ENCODE results near the gene FAF1. TPM values are rescaled to one million over a fixed set of nuclear protein-coding genes. Genes with fewer than 3 reads are reported as not detected.
A peak's percentile ranks its signal among the peaks of the same experiment; 100 is the strongest.

Gene FAF1
- total and polyA plus RNA-seq, 9 of the 15 experiments (the other 6 are each of a cell fraction or from before 2014, with no cell fraction given): 48.7 to 225 (median 118) TPM

DNA sequence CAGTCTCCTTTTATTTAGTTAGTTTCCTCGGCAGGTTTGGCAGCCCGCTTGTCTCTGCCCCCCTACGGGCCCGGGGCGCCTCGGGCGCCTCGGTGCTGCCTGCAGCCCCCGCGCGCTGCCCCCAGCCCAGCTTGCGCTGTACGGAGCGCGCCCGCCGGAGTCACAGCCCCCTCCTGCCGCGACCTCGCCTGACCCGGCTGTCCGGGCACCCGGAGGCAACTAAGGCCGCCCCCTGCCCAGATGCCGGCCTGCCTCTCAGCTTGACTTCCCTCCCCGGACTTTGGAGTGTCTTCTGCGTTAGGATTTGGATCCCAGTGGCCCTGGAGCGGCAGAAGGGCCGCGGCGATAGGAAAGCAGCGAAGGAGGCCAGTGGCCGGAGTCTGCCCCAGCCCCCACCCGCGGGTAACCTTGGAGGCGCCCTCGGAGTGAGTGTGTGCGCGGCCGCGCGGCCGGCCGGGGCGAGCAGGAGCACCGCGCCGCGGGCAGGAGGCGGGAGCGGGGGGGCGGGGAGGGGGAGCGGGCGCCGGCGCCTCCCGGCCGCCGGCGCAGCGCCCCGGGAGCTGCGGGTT, 17.6 kb upstream of the FAF1 start (continued):
- TF ChIP-seq, protein P1, sequence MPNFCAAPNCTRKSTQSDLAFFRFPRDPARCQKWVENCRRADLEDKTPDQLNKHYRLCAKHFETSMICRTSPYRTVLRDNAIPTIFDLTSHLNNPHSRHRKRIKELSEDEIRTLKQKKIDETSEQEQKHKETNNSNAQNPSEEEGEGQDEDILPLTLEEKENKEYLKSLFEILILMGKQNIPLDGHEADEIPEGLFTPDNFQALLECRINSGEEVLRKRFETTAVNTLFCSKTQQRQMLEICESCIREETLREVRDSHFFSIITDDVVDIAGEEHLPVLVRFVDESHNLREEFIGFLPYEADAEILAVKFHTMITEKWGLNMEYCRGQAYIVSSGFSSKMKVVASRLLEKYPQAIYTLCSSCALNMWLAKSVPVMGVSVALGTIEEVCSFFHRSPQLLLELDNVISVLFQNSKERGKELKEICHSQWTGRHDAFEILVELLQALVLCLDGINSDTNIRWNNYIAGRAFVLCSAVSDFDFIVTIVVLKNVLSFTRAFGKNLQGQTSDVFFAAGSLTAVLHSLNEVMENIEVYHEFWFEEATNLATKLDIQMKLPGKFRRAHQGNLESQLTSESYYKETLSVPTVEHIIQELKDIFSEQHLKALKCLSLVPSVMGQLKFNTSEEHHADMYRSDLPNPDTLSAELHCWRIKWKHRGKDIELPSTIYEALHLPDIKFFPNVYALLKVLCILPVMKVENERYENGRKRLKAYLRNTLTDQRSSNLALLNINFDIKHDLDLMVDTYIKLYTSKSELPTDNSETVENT (CRISPR knock-in tag; IDR thresholded peaks at IDR 0.05): no peak
- TF ChIP-seq ZNF785 (CRISPR knock-in tag; IDR thresholded peaks at IDR 0.05) (no peak), E2F3 (CRISPR knock-in tag; IDR thresholded peaks at IDR 0.05) (0 out of 2 replicates have a peak, but pooled peaks have one; percentile 29), CBX1 (IDR thresholded peaks at IDR 0.05; ENCODE audit: low read depth) (peak; percentile 80; the same call in 1 of the 2 replicates), CC2D1A (IDR thresholded peaks at IDR 0.05) (no peak; the same call in 1 of the 2 replicates), POLR2AphosphoS2 (IDR thresholded peaks at IDR 0.05; ENCODE audit: low read length) (no peak), SRF (CRISPR knock-in tag; IDR thresholded peaks at IDR 0.05) (no peak), RBM22 (IDR thresholded peaks at IDR 0.05; ENCODE audit: low read depth, low read length, poor library complexity, severe bottlenecking) (peak; percentile 89), CBX8 (IDR thresholded peaks at IDR 0.05; ENCODE audit: borderline replicate concordance, extremely low read depth, low read depth, low read length, poor library complexity, severe bottlenecking) (no peak), ZNF311 (CRISPR knock-in tag; IDR thresholded peaks at IDR 0.05) (no peak), DEAF1 (CRISPR knock-in tag; IDR thresholded peaks at IDR 0.05) (no peak), XRCC4 (IDR thresholded peaks at IDR 0.05; ENCODE audit: extremely low read depth, insufficient read depth, insufficient read length) (no peak), ELF1 (tag; IDR thresholded peaks at IDR 0.05) (no peak; the same call in 1 of the 2 replicates), RFX7 (CRISPR knock-in tag; IDR thresholded peaks at IDR 0.05) (no peak), FOXA3 (CRISPR knock-in tag; conservative IDR thresholded peaks at IDR 0.05 in 1 of 2, IDR thresholded peaks at IDR 0.05 in 1 of 2) (no peak), RBM34 (IDR thresholded peaks at IDR 0.05; ENCODE audit: borderline replicate concordance, insufficient read depth, low read length) (0 out of 2 replicates have a peak, but pooled peaks have one; percentile 33)
- TF ChIP-seq, protein P2, sequence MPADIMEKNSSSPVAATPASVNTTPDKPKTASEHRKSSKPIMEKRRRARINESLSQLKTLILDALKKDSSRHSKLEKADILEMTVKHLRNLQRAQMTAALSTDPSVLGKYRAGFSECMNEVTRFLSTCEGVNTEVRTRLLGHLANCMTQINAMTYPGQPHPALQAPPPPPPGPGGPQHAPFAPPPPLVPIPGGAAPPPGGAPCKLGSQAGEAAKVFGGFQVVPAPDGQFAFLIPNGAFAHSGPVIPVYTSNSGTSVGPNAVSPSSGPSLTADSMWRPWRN (IDR thresholded peaks at IDR 0.05; ENCODE audit: low read depth): no peak
- TF ChIP-seq, protein P3, sequence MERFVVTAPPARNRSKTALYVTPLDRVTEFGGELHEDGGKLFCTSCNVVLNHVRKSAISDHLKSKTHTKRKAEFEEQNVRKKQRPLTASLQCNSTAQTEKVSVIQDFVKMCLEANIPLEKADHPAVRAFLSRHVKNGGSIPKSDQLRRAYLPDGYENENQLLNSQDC (CRISPR knock-in tag; IDR thresholded peaks at IDR 0.05): no peak
- TF ChIP-seq, protein P4, sequence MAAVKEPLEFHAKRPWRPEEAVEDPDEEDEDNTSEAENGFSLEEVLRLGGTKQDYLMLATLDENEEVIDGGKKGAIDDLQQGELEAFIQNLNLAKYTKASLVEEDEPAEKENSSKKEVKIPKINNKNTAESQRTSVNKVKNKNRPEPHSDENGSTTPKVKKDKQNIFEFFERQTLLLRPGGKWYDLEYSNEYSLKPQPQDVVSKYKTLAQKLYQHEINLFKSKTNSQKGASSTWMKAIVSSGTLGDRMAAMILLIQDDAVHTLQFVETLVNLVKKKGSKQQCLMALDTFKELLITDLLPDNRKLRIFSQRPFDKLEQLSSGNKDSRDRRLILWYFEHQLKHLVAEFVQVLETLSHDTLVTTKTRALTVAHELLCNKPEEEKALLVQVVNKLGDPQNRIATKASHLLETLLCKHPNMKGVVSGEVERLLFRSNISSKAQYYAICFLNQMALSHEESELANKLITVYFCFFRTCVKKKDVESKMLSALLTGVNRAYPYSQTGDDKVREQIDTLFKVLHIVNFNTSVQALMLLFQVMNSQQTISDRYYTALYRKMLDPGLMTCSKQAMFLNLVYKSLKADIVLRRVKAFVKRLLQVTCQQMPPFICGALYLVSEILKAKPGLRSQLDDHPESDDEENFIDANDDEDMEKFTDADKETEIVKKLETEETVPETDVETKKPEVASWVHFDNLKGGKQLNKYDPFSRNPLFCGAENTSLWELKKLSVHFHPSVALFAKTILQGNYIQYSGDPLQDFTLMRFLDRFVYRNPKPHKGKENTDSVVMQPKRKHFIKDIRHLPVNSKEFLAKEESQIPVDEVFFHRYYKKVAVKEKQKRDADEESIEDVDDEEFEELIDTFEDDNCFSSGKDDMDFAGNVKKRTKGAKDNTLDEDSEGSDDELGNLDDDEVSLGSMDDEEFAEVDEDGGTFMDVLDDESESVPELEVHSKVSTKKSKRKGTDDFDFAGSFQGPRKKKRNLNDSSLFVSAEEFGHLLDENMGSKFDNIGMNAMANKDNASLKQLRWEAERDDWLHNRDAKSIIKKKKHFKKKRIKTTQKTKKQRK (IDR thresholded peaks at IDR 0.05; ENCODE audit: borderline replicate concordance, low read depth, low read length): 0 out of 2 replicates have a peak, but pooled peaks have one; percentile 28

All from K562 (cell line).